ENCODE data around the gene POP7. TPM values are rescaled to one million over a fixed set of nuclear protein-coding genes. Genes with fewer than 3 reads are reported as not detected.

The POP7 gene
- total RNA-seq, 4 donors from 2014 or later, result 39.8 to 76.3 (median 63.0) TPM

- TF ChIP-seq POLR2A (IDR thresholded peaks at IDR 0.05), result no peak
- no peak for TF ChIP-seq CTCF (IDR thresholded peaks at IDR 0.05 in 4 of 5, conservative IDR thresholded peaks at IDR 0.05 in 1 of 5)
Measured at GRCh38 chr7:100735730-100736129, 29.8 kb downstream of the POP7 start.

GRCh38 chr7:100736671-100737070 is 30.8 kb downstream of the POP7 start:
- no peak for ATAC-seq
- intact Hi-C loops (cut with DNase I; ENCODE audit: low total_unique reads), result no loop called here
- DNase-seq, result no peak
- no peak overlapping the region for H3K27ac ChIP-seq
- in situ Hi-C loops (cut with MboI; ENCODE audit: low sequenced_read_pairs in 4 of 4), result no loop called here
- no peaks in the 10 kb centered on the region for H3K4me1 ChIP-seq
- no peaks in the 10 kb centered on the region for H3K9me3 ChIP-seq
- no peak overlapping the region for H3K4me3 ChIP-seq
- H3K27me3 ChIP-seq, result peaks cover 0 to 5% (median 0%) of the 10 kb centered on the region in 3 donors
- TF ChIP-seq CTCF (IDR thresholded peaks at IDR 0.05 in 4 of 5, conservative IDR thresholded peaks at IDR 0.05 in 1 of 5) (no peak), POLR2A (IDR thresholded peaks at IDR 0.05) (no peak)
- no peaks in the 10 kb centered on the region for H3K36me3 ChIP-seq

More at GRCh38 chr7:100735730-100736129, 29.8 kb downstream of the POP7 start:
- no peaks in the 10 kb centered on the region for H3K9me3 ChIP-seq
- no peak overlapping the region for H3K4me3 ChIP-seq
- H3K4me1 ChIP-seq, result no peaks in the 10 kb centered on the region
- no peak for ATAC-seq
- no peaks in the 10 kb centered on the region for H3K36me3 ChIP-seq
- intact Hi-C loops (cut with DNase I; ENCODE audit: low total_unique reads), result no loop called here
- DNase-seq, result no peak
- in situ Hi-C loops (cut with MboI; ENCODE audit: low sequenced_read_pairs in 4 of 4), result no loop called here
- no peak overlapping the region for H3K27ac ChIP-seq
- H3K27me3 ChIP-seq, result peaks cover 0 to 5% (median 0%) of the 10 kb centered on the region in 3 donors

GRCh38 chr7:100739934-100740333 is 34.0 kb downstream of the POP7 start:
- Histone ChIP-seq H3K4me3 (no peak overlapping the region), H3K27me3 (peaks cover under 1 to 6% (median under 1%) of the 10 kb centered on the region in 3 donors), H3K27ac (no peak overlapping the region), H3K36me3 (no peaks in the 10 kb centered on the region), H3K4me1 (no peaks in the 10 kb centered on the region), H3K9me3 (no peaks in the 10 kb centered on the region)
- intact Hi-C loops (cut with DNase I; ENCODE audit: low total_unique reads), result no loop called here
- TF ChIP-seq POLR2A (IDR thresholded peaks at IDR 0.05), result no peak
- no peak for TF ChIP-seq CTCF (IDR thresholded peaks at IDR 0.05 in 4 of 5, conservative IDR thresholded peaks at IDR 0.05 in 1 of 5)
- ATAC-seq (no peak), DNase-seq (no peak)
- in situ Hi-C loops (cut with MboI; ENCODE audit: low sequenced_read_pairs in 4 of 4), result no loop called here

- Histone ChIP-seq H3K36me3 (no peaks in the 10 kb centered on the region), H3K4me1 (no peaks in the 10 kb centered on the region), H3K27ac (no peak overlapping the region), H3K9me3 (no peaks in the 10 kb centered on the region), H3K4me3 (no peak overlapping the region), H3K27me3 (peaks cover 7 to 20% (median 13%) of the 10 kb centered on the region in 3 donors)
- in situ Hi-C loops (cut with MboI; ENCODE audit: low sequenced_read_pairs in 4 of 4) (no loop called here), intact Hi-C loops (cut with DNase I; ENCODE audit: low total_unique reads) (no loop called here)
- ATAC-seq (no peak), DNase-seq (no peak)
- TF ChIP-seq CTCF (IDR thresholded peaks at IDR 0.05 in 4 of 5, conservative IDR thresholded peaks at IDR 0.05 in 1 of 5), result no peak
- TF ChIP-seq POLR2A (IDR thresholded peaks at IDR 0.05), result no peak
Measured at GRCh38 chr7:100744605-100745004, 38.7 kb downstream of the POP7 start.

GRCh38 chr7:100745184-100745583 is 39.3 kb downstream of the POP7 start:
- Histone ChIP-seq H3K4me1 (no peaks in the 10 kb centered on the region), H3K36me3 (no peaks in the 10 kb centered on the region), H3K4me3 (peak overlapping the region in 1 of 4 donors; percentile 22), H3K27ac (no peak overlapping the region), H3K27me3 (peaks cover 8 to 20% (median 13%) of the 10 kb centered on the region in 3 donors), H3K9me3 (no peaks in the 10 kb centered on the region)
- intact Hi-C loops (cut with DNase I; ENCODE audit: low total_unique reads), result no loop called here
- in situ Hi-C loops (cut with MboI; ENCODE audit: low sequenced_read_pairs in 4 of 4), result no loop called here
- ATAC-seq (no peak), DNase-seq (peak in 1 of 2 donors; percentile 15)
- no peak for TF ChIP-seq CTCF (IDR thresholded peaks at IDR 0.05 in 4 of 5, conservative IDR thresholded peaks at IDR 0.05 in 1 of 5)
- no peak for TF ChIP-seq POLR2A (IDR thresholded peaks at IDR 0.05)
